ENCODE measurements around the gene UBE2V1.
"Not testable (repeated sequence)": the region's sequence is repeated elsewhere in the genome, so short reads cannot be mapped to it uniquely, and the experiment has no call there.

Gene UBE2V1

DNA sequence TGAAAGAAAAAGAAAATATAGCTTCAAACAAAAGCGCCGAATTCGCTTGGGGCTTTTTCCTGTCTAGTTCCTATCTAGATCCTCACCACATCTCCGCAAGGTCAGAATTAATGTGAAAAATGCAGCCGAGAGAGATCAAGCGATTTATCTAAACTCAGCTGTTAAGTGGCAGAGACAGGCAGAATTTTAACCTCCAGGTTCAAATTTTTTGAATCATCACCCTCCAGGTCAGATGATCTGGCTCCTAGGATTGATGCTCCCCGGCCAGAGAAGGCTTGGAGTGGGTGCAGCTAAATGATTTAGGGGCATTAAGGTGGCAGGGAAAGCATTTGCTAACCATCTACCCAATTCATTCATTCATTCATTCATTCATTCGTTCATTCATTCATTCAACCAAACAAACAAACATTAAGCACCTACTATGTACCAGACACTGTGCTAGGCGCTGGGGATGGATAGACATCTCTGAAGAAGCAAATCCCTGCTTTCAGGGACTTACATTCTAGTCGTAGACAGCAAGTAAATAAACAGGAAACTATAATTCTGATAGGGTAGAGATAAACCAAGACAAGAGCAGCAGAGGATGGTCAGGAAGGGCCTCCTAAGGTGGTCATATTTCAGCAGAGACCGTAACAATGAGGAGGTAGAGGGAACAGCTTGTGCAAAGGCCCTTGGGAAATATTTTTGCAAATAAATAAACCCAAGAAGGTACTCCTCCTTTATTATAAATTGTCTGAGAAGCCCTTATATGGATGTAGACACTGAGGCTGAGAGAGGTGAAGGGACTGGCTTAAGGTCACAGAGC is 672 bp upstream of the UBE2V1 start:
- no peak for DNase-seq

- no peak for DNase-seq
These were observed 988 bp downstream of the UBE2V1 start for GRCh38 chr20:50111829-50112495.

- DNase-seq = no peak
These were observed 1.7 kb downstream of the UBE2V1 start for GRCh38 chr20:50111120-50111828.

DNA sequence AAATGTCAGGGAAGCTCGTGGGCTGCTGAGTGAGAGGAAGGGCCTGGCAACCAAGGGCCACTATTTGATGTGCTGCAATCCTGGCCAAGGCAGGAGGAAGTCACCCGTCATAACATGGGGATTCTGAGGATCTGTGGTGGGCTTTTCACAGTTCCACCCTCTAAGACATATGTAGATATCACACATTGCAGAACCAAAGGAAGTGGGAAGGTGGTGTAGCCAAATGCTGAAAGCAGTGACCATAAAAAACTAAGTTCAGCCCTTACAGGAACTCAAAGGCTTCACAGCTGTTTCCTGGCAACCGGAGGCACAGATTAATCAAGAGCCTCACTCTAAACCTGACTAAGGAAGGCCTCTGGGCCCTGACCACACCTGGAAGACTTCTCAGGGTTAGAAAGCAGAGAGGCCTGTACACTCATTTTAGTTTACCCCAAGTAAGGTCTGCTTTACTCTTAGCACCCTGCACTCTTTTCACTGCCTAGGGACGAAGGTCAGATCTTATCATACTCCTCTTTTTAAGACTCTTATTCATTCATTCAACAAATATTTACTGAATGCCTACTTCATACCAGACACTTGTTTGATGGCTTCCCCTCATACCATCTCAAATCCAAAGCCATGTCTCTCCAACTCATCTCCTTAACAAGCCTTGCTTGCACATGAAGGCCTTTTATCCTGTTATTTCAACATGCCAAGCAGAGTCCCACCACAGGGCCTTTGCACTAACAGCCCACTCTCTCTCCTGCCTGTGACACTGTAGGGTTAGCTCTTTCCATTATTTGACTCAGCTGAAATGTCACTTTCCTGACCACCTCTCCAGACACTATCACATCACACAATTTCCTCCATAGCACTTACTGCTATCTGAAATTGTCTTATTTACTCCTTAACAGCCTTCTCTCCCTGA is 2.6 kb downstream of the UBE2V1 start:
- no peak for DNase-seq

GRCh38 chr20:50108556-50109235 is 4.3 kb downstream of the UBE2V1 start:
- no peak for DNase-seq

GRCh38 chr20:50107796-50108331 is 5.1 kb downstream of the UBE2V1 start:
- no peak for DNase-seq

GRCh38 chr20:50107086-50107660 is 5.8 kb downstream of the UBE2V1 start:
- DNase-seq = no peak

- DNase-seq = not testable (repeated sequence)
These were observed 6.3 kb downstream of the UBE2V1 start for GRCh38 chr20:50106669-50107068.

- not testable (repeated sequence) for DNase-seq
These were observed 9.4 kb downstream of the UBE2V1 start for GRCh38 chr20:50103464-50104107.

- not testable (repeated sequence) for DNase-seq
These were observed 10.4 kb downstream of the UBE2V1 start for GRCh38 chr20:50102551-50102950.

DNA sequence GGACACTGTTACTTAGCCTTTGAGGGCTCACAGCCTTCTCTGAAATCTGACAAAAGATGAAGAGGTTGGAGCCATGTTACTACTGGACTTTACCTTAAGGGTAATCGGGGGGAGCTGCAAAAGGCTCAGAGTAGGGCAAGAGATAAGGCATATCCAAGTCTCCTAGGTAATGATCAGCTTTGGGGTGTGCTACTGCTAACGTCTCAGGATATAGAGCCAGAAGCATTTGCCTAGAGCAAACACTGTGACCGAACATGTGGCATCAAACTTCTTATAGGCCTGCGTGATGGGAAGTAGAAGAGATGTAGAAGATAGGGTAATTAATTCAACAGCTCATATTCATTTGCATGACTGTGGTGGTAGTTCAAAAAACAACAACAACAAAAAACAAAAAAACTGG is 11.1 kb downstream of the UBE2V1 start:
- peak; percentile 83 to 84 for DNase-seq

GRCh38 chr20:50101281-50101680 is 11.7 kb downstream of the UBE2V1 start:
- DNase-seq = no peak

GRCh38 chr20:50100552-50100951 is 12.4 kb downstream of the UBE2V1 start:
- DNase-seq = no peak

- DNase-seq = no peak
These were observed 13.4 kb downstream of the UBE2V1 start for GRCh38 chr20:50099565-50099991.

- no peak for DNase-seq
These were observed 13.8 kb downstream of the UBE2V1 start for GRCh38 chr20:50099113-50099512.

DNA sequence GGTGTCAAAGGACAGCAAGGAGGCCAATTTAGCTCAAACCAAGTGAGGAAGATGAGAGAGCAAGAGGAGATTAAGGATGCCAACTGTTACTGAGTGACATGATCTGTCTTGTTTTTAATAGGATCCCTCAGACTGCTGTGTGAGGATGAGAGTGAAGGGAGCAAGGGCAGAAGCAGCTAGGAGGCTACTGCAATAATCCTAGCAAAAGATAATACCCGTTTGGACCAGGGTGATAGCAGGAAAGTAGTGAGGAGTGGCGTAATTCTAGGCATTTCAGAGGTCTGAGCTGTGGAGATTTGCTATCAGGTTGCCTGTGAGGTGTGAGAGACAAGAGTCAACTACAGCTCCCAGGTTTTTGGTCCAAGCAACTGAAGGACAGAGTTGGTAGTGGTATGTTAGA is 14.7 kb downstream of the UBE2V1 start:
- DNase-seq = no peak

GRCh38 chr20:50097843-50098242 is 15.1 kb downstream of the UBE2V1 start:
- no peak for DNase-seq

- DNase-seq = no peak
These were observed 16.7 kb downstream of the UBE2V1 start for GRCh38 chr20:50096237-50096636.

DNA sequence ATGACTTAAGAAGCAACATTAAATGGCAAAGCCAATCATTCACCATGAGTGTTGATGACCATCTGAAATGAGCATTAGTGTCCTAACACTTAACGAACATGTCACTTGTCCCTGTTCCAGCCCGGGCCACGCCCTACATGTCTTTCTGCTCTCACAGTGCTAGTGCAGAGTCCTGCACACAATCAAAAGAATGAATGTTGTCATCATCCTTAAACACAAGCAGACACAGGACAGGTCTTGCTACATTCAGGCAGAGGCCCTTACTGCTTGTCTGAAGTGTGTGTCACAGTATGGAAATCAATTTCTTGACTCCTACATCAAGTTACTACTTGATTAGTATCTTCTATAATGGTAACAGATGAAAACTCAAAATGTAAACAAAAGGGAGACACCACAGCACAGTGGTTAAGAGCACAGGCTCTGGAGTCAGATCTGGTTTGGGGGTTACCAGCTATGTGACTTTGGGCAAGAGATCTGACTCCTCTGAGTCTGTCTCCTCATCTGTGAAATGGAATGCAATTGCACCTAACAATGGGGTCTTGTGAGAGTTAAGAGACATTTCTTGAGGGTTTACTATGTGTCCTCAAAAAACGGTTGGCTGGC is 17.4 kb downstream of the UBE2V1 start:
- no peak for DNase-seq

- no peak for DNase-seq
These were observed 18.4 kb downstream of the UBE2V1 start for GRCh38 chr20:50094522-50094921.

Measured in NCI-H526 (cell line).